ENCODE results near the gene CERS2.
A peak's percentile ranks its signal among the peaks of the same experiment; 100 is the strongest.

Gene CERS2

GRCh38 chr1:150995896-150996295, 21.3 kb upstream of the CERS2 start:
- no peak overlapping the region for H3K23ac ChIP-seq (ENCODE audit: low read length)

GRCh38 chr1:150995460-150995859, 20.8 kb upstream of the CERS2 start:
- H3K4ac ChIP-seq (ENCODE audit: low read depth, low read length) = no peak overlapping the region
- H2BK120ac ChIP-seq (ENCODE audit: insufficient read depth, low read length, poor library complexity) = no peak overlapping the region
- peak overlapping the region; percentile 56 for H4K12ac ChIP-seq (ENCODE audit: low read depth, low read length)
- H3K18ac ChIP-seq (ENCODE audit: low read length) = no peak overlapping the region
- no peaks in the 10 kb centered on the region for H3K79me1 ChIP-seq (ENCODE audit: low read length)
- no peak overlapping the region for H3K9ac ChIP-seq (ENCODE audit: low read length)
- no peak for DNase-seq
- H3K4me1 ChIP-seq (ENCODE audit: control insufficient read depth in 1 of 2, insufficient read depth in 2 of 2, low read length in 2 of 2) = no peaks in the 10 kb centered on the region
- no peaks in the 10 kb centered on the region for H3K79me2 ChIP-seq (ENCODE audit: control insufficient read depth, insufficient read depth, low read length, poor library complexity)
- H2AFZ ChIP-seq (ENCODE audit: insufficient read depth, low read length, poor library complexity) = peak overlapping the region; percentile 92
- H4K8ac ChIP-seq (ENCODE audit: low read depth, low read length) = peak overlapping the region; percentile 36
- peak overlapping the region; percentile 40 for H3K14ac ChIP-seq (ENCODE audit: low read length)
- no peak overlapping the region for H3K27ac ChIP-seq (ENCODE audit: low read depth, low read length)
- H3K36me3 ChIP-seq (ENCODE audit: control insufficient read depth in 1 of 2, insufficient read depth in 2 of 2, low read length in 2 of 2) = peaks cover 2% of the 10 kb centered on the region in 2 experiments
- no peak overlapping the region for H3K4me3 ChIP-seq (ENCODE audit: low read depth, low read length)
- no peaks in the 10 kb centered on the region for H3K9me3 ChIP-seq (ENCODE audit: insufficient read depth, low read depth, low read length)
- peak overlapping the region; percentile 2 for H4K91ac ChIP-seq (ENCODE audit: low read depth, low read length)
- no peak overlapping the region for H3K23ac ChIP-seq (ENCODE audit: low read length)
- H2BK5ac ChIP-seq (ENCODE audit: low read depth, low read length, poor library complexity) = no peak overlapping the region
- H3K4me2 ChIP-seq (ENCODE audit: low read length) = no peak overlapping the region
- no CpG with 5 or more reads among the region's 4 CpGs for WGBS (ENCODE audit: extremely low coverage, insufficient coverage, insufficient read length)
- H2BK12ac ChIP-seq (ENCODE audit: low read length) = peak overlapping the region; percentile 58
- no peaks in the 10 kb centered on the region for H3K27me3 ChIP-seq (ENCODE audit: insufficient read depth, low read length)
- peak overlapping the region; percentile 80 for H2AK5ac ChIP-seq (ENCODE audit: low read length)

More at GRCh38 chr1:150995896-150996295, 21.3 kb upstream of the CERS2 start:
- Histone ChIP-seq H2BK120ac (ENCODE audit: insufficient read depth, low read length, poor library complexity) (no peak overlapping the region), H4K8ac (ENCODE audit: low read depth, low read length) (peak overlapping the region; percentile 36), H3K4me1 (ENCODE audit: control insufficient read depth in 1 of 2, insufficient read depth in 2 of 2, low read length in 2 of 2) (no peaks in the 10 kb centered on the region), H3K79me1 (ENCODE audit: low read length) (no peaks in the 10 kb centered on the region), H3K79me2 (ENCODE audit: control insufficient read depth, insufficient read depth, low read length, poor library complexity) (no peaks in the 10 kb centered on the region), H3K14ac (ENCODE audit: low read length) (no peak overlapping the region), H4K91ac (ENCODE audit: low read depth, low read length) (peak overlapping the region; percentile 2), H4K12ac (ENCODE audit: low read depth, low read length) (no peak overlapping the region), H3K27me3 (ENCODE audit: insufficient read depth, low read length) (no peaks in the 10 kb centered on the region), H2AFZ (ENCODE audit: insufficient read depth, low read length, poor library complexity) (peak overlapping the region; percentile 92), H3K9ac (ENCODE audit: low read length) (no peak overlapping the region), H2BK12ac (ENCODE audit: low read length) (no peak overlapping the region), H3K27ac (ENCODE audit: low read depth, low read length) (no peak overlapping the region), H3K18ac (ENCODE audit: low read length) (no peak overlapping the region), H2BK5ac (ENCODE audit: low read depth, low read length, poor library complexity) (no peak overlapping the region), H3K9me3 (ENCODE audit: insufficient read depth, low read depth, low read length) (no peaks in the 10 kb centered on the region), H3K36me3 (ENCODE audit: control insufficient read depth in 1 of 2, insufficient read depth in 2 of 2, low read length in 2 of 2) (peaks cover 2% of the 10 kb centered on the region in 2 experiments), H2AK5ac (ENCODE audit: low read length) (no peak overlapping the region), H3K4me3 (ENCODE audit: low read depth, low read length) (no peak overlapping the region), H3K4ac (ENCODE audit: low read depth, low read length) (no peak overlapping the region), H3K4me2 (ENCODE audit: low read length) (no peak overlapping the region)
- DNase-seq = peak; percentile 38 to 75
- no CpG with 5 or more reads among the region's 9 CpGs for WGBS (ENCODE audit: extremely low coverage, insufficient coverage, insufficient read length)

- no peak overlapping the region for H3K4me2 ChIP-seq (ENCODE audit: low read length)
- H2AK5ac ChIP-seq (ENCODE audit: low read length) = no peak overlapping the region
- no peak overlapping the region for H4K91ac ChIP-seq (ENCODE audit: low read depth, low read length)
- H3K9ac ChIP-seq (ENCODE audit: low read length) = no peak overlapping the region
- no peak overlapping the region for H3K4ac ChIP-seq (ENCODE audit: low read depth, low read length)
- no peak overlapping the region for H3K14ac ChIP-seq (ENCODE audit: low read length)
- H3K18ac ChIP-seq (ENCODE audit: low read length) = no peak overlapping the region
- H2AFZ ChIP-seq (ENCODE audit: insufficient read depth, low read length, poor library complexity) = no peak overlapping the region
- H3K4me1 ChIP-seq (ENCODE audit: control insufficient read depth in 1 of 2, insufficient read depth in 2 of 2, low read length in 2 of 2) = no peaks in the 10 kb centered on the region
- H2BK120ac ChIP-seq (ENCODE audit: insufficient read depth, low read length, poor library complexity) = no peak overlapping the region
- no peak overlapping the region for H4K12ac ChIP-seq (ENCODE audit: low read depth, low read length)
- H3K9me3 ChIP-seq (ENCODE audit: insufficient read depth, low read depth, low read length) = no peaks in the 10 kb centered on the region
- no peak overlapping the region for H2BK5ac ChIP-seq (ENCODE audit: low read depth, low read length, poor library complexity)
- no CpG with 5 or more reads among the region's 3 CpGs for WGBS (ENCODE audit: extremely low coverage, insufficient coverage, insufficient read length)
- no peak overlapping the region for H3K23ac ChIP-seq (ENCODE audit: low read length)
- no peaks in the 10 kb centered on the region for H3K79me2 ChIP-seq (ENCODE audit: control insufficient read depth, insufficient read depth, low read length, poor library complexity)
- no peak for DNase-seq
- no peaks in the 10 kb centered on the region for H3K27me3 ChIP-seq (ENCODE audit: insufficient read depth, low read length)
- no peak overlapping the region for H4K8ac ChIP-seq (ENCODE audit: low read depth, low read length)
- no peak overlapping the region for H3K27ac ChIP-seq (ENCODE audit: low read depth, low read length)
- no peak overlapping the region for H3K4me3 ChIP-seq (ENCODE audit: low read depth, low read length)
- H3K36me3 ChIP-seq (ENCODE audit: control insufficient read depth in 1 of 2, insufficient read depth in 2 of 2, low read length in 2 of 2) = peaks cover 2% of the 10 kb centered on the region in 2 experiments
- H3K79me1 ChIP-seq (ENCODE audit: low read length) = no peaks in the 10 kb centered on the region
- H2BK12ac ChIP-seq (ENCODE audit: low read length) = no peak overlapping the region
Measured at GRCh38 chr1:150994248-150994647, 19.6 kb upstream of the CERS2 start.

GRCh38 chr1:150992626-150993025, 18.0 kb upstream of the CERS2 start:
- no peak overlapping the region for H2BK12ac ChIP-seq (ENCODE audit: low read length)
- H2BK120ac ChIP-seq (ENCODE audit: insufficient read depth, low read length, poor library complexity) = no peak overlapping the region
- H2AFZ ChIP-seq (ENCODE audit: insufficient read depth, low read length, poor library complexity) = no peak overlapping the region
- no peak overlapping the region for H4K91ac ChIP-seq (ENCODE audit: low read depth, low read length)
- peaks cover 0 to 2% of the 10 kb centered on the region in 2 experiments for H3K36me3 ChIP-seq (ENCODE audit: control insufficient read depth in 1 of 2, insufficient read depth in 2 of 2, low read length in 2 of 2)
- H2AK5ac ChIP-seq (ENCODE audit: low read length) = no peak overlapping the region
- no peak overlapping the region for H4K12ac ChIP-seq (ENCODE audit: low read depth, low read length)
- H3K4me3 ChIP-seq (ENCODE audit: low read depth, low read length) = no peak overlapping the region
- H3K27me3 ChIP-seq (ENCODE audit: insufficient read depth, low read length) = no peaks in the 10 kb centered on the region
- no peak overlapping the region for H3K4ac ChIP-seq (ENCODE audit: low read depth, low read length)
- H3K18ac ChIP-seq (ENCODE audit: low read length) = no peak overlapping the region
- no peaks in the 10 kb centered on the region for H3K79me2 ChIP-seq (ENCODE audit: control insufficient read depth, insufficient read depth, low read length, poor library complexity)
- H3K9ac ChIP-seq (ENCODE audit: low read length) = no peak overlapping the region
- no peak overlapping the region for H3K23ac ChIP-seq (ENCODE audit: low read length)
- no peak overlapping the region for H4K8ac ChIP-seq (ENCODE audit: low read depth, low read length)
- no peaks in the 10 kb centered on the region for H3K9me3 ChIP-seq (ENCODE audit: insufficient read depth, low read depth, low read length)
- DNase-seq = no peak
- H2BK5ac ChIP-seq (ENCODE audit: low read depth, low read length, poor library complexity) = no peak overlapping the region
- no peak overlapping the region for H3K27ac ChIP-seq (ENCODE audit: low read depth, low read length)
- H3K4me1 ChIP-seq (ENCODE audit: control insufficient read depth in 1 of 2, insufficient read depth in 2 of 2, low read length in 2 of 2) = no peaks in the 10 kb centered on the region
- WGBS (ENCODE audit: extremely low coverage, insufficient coverage, insufficient read length) = no CpG with 5 or more reads among the region's 4 CpGs
- H3K14ac ChIP-seq (ENCODE audit: low read length) = no peak overlapping the region
- H3K79me1 ChIP-seq (ENCODE audit: low read length) = no peaks in the 10 kb centered on the region
- no peak overlapping the region for H3K4me2 ChIP-seq (ENCODE audit: low read length)
